H9 (cell line): Measurements from ENCODE around the gene XPA. TPM values are rescaled to one million over a fixed set of nuclear protein-coding genes. Genes with fewer than 3 reads are reported as not detected.

Experiments
- DNase-seq: peaks from one replicate; pipeline ENCODE4 v3.0.0-alpha.2; 2017
- H2AFZ ChIP-seq: one replicate; pipeline ENCODE4 v1.6.1; 2013; ENCODE audit warnings: mild to moderate bottlenecking, low read length, control low read depth, moderate library complexity
- H2AK5ac ChIP-seq: 2 replicates; pipeline ENCODE4 v1.6.1; 2013; ENCODE audit warnings: low read length, control low read depth, mixed read lengths; ENCODE audit not compliant: insufficient read length
- H2BK120ac ChIP-seq: one replicate; pipeline ENCODE4 v1.6.1; 2013; ENCODE audit warnings: low read depth, mild to moderate bottlenecking, low read length, control low read depth, inconsistent platforms; ENCODE audit not compliant: poor library complexity, severe bottlenecking
- H2BK12ac ChIP-seq: 2 replicates; pipeline ENCODE4 v1.6.1; 2013; ENCODE audit warnings: low read length, control low read depth, mixed read lengths, low read depth; ENCODE audit not compliant: insufficient read length
- H2BK15ac ChIP-seq: 2 replicates; pipeline ENCODE4 v1.6.1; 2013; ENCODE audit warnings: low read depth, low read length, control low read depth
- H2BK20ac ChIP-seq: one replicate; pipeline ENCODE4 v1.6.1; 2013; ENCODE audit warnings: low read depth, mild to moderate bottlenecking, low read length, control low read depth, inconsistent platforms; ENCODE audit not compliant: poor library complexity, severe bottlenecking
- H2BK5ac ChIP-seq: 2 replicates; pipeline ENCODE4 v1.6.1; 2013; ENCODE audit warnings: low read length, control low read depth, mixed read lengths; ENCODE audit not compliant: insufficient read length
- H3K14ac ChIP-seq: 2 replicates; pipeline ENCODE4 v1.6.1; 2013; ENCODE audit warnings: low read length, control low read depth; ENCODE audit not compliant: insufficient read depth
- H3K18ac ChIP-seq: 2 replicates; pipeline ENCODE4 v1.6.1; 2013; ENCODE audit warnings: low read depth, mild to moderate bottlenecking, mixed read lengths, low read length, control low read depth; ENCODE audit not compliant: insufficient read length
- H3K23ac ChIP-seq: 2 replicates; pipeline ENCODE4 v1.6.1; 2013; ENCODE audit warnings: low read length, control low read depth, mixed read lengths, low read depth; ENCODE audit not compliant: insufficient read length
- H3K23me2 ChIP-seq: 2 replicates; pipeline ENCODE4 v1.6.1; 2013; ENCODE audit warnings: low read depth, mild to moderate bottlenecking, mixed read lengths, low read length, control low read depth; ENCODE audit not compliant: insufficient read length, poor library complexity, severe bottlenecking
- H3K27ac ChIP-seq: 2 replicates; pipeline ENCODE4 v1.5.1; 2013; ENCODE audit warnings: low read length, control low read depth, mixed read lengths, low read depth; ENCODE audit not compliant: insufficient read length
- H3K27me3 ChIP-seq: 2 replicates; pipeline ENCODE4 v1.6.1; 2013; ENCODE audit warnings: low read length, control low read depth, inconsistent platforms; ENCODE audit not compliant: insufficient read depth
- H3K4ac ChIP-seq: 2 replicates; pipeline ENCODE4 v1.6.1; 2013; ENCODE audit warnings: low read depth, mild to moderate bottlenecking, control low read depth, inconsistent platforms, low read length, moderate library complexity
- H3K4me1 ChIP-seq: 2 replicates; pipeline ENCODE4 v1.6.1; 2013; ENCODE audit warnings: low read length, control low read depth, inconsistent platforms; ENCODE audit not compliant: insufficient read depth
- H3K4me2 ChIP-seq: 2 replicates; pipeline ENCODE4 v1.6.1; 2013; ENCODE audit warnings: low read length, control low read depth, mixed read lengths; ENCODE audit not compliant: insufficient read length, insufficient read depth
- H3K56ac ChIP-seq: 2 replicates; pipeline ENCODE4 v1.6.1; 2013; ENCODE audit warnings: low read depth, mild to moderate bottlenecking, mixed read lengths, low read length, control low read depth; ENCODE audit not compliant: insufficient read length
- H3K79me1 ChIP-seq: 2 replicates; pipeline ENCODE4 v1.6.1; 2013; ENCODE audit warnings: low read depth, mild to moderate bottlenecking, moderate library complexity, low read length, control low read depth, inconsistent platforms; ENCODE audit not compliant: insufficient read depth, poor library complexity, severe bottlenecking
- H3K79me2 ChIP-seq: 2 replicates; pipeline ENCODE4 v1.6.1; 2013; ENCODE audit warnings: low read length, control low read depth, inconsistent platforms; ENCODE audit not compliant: insufficient read depth
- H3K9ac ChIP-seq: 2 replicates; pipeline ENCODE4 v1.6.1; 2013; ENCODE audit warnings: low read length, control low read depth, mixed read lengths; ENCODE audit not compliant: insufficient read length; ENCODE audit errors: extremely low read depth
- H3K9me3 ChIP-seq: one replicate; pipeline ENCODE4 v1.6.1; 2013; ENCODE audit warnings: low read depth, low read length, inconsistent platforms; ENCODE audit not compliant: control insufficient read depth
- H3T11ph ChIP-seq: one replicate; pipeline ENCODE4 v1.6.1; 2013; ENCODE audit warnings: mild to moderate bottlenecking, low read length, control low read depth, inconsistent platforms
- H4K20me1 ChIP-seq: one replicate; pipeline ENCODE4 v1.6.1; 2013; ENCODE audit not compliant: control insufficient read depth, insufficient read length, insufficient read depth
- H4K5ac ChIP-seq: 2 replicates; pipeline ENCODE4 v1.6.1; 2013; ENCODE audit warnings: low read depth, mild to moderate bottlenecking, mixed read lengths, low read length, control low read depth; ENCODE audit not compliant: insufficient read length
- H4K8ac ChIP-seq: replicated peaks from 2 replicates; pipeline ENCODE4 v1.6.1; 2013; ENCODE audit warnings: low read length, control low read depth, mixed read lengths, low read depth; ENCODE audit not compliant: insufficient read length
- H4K91ac ChIP-seq: 2 replicates; pipeline ENCODE4 v1.6.1; 2013; ENCODE audit warnings: low read depth, mild to moderate bottlenecking, moderate library complexity, mixed read lengths, low read length, control low read depth; ENCODE audit not compliant: insufficient read length
- H3K27ac Mint-ChIP-seq, 3 experiments: 2 replicates in 2 of 3; 3 replicates in 1 of 3; pipeline ENCODE4 v1.8.0; 2020 to 2021; ENCODE audit warnings: mixed read lengths in 3 of 3, mild to moderate bottlenecking in 1 of 3, moderate library complexity in 1 of 3
- H3K27me3 Mint-ChIP-seq: 2 replicates; pipeline ENCODE4 v1.8.0; 2021; ENCODE audit warnings: low read depth, mild to moderate bottlenecking, moderate library complexity, mixed read lengths
- H3K36me3 Mint-ChIP-seq, 3 experiments: 2 replicates in 2 of 3; 3 replicates in 1 of 3; pipeline ENCODE4 v1.8.0; 2020 to 2021; ENCODE audit warnings: low read depth in 3 of 3, mixed read lengths in 3 of 3; ENCODE audit not compliant: insufficient read depth in 1 of 3
- H3K4me1 Mint-ChIP-seq, 2 experiments: 2 replicates each; pipeline ENCODE4 v1.8.0; 2020; ENCODE audit warnings: mixed read lengths in 2 of 2
- H3K4me3 Mint-ChIP-seq, 2 experiments: 2 replicates in 1 of 2; 3 replicates in 1 of 2; pipeline ENCODE4 v1.8.0; 2020 to 2021; ENCODE audit warnings: mild to moderate bottlenecking in 2 of 2, mixed read lengths in 2 of 2, moderate library complexity in 1 of 2
- H3K9me3 Mint-ChIP-seq, 2 experiments: 2 replicates in 1 of 2; 3 replicates in 1 of 2; pipeline ENCODE4 v1.8.0; 2020; ENCODE audit warnings: mild to moderate bottlenecking in 2 of 2, mixed read lengths in 2 of 2, moderate library complexity in 1 of 2
- CTCF ChIP-seq: fragments of 200-600 bp; sonication (generic); conservative IDR thresholded peaks from 3 replicates; pipeline ENCODE4 v1.8.0; 2021; ENCODE audit warnings: antibody characterized with exemption, mild to moderate bottlenecking
- WGBS: extraction: QIAGEN DNeasy Blood & Tissue Kit; methylation state at CpG from one replicate; pipeline ENCODE4 v1.1.7; 2013; ENCODE audit warnings: missing lambda C conversion rate, low lambda C conversion rate, mixed read lengths; ENCODE audit not compliant: insufficient read length; ENCODE audit errors: extremely low coverage; 5-methylcytosine and 5-hydroxymethylcytosine counted together
- total RNA-seq: library from RNA; stranded (reverse); gene quantifications from 2 replicates; pipeline ENCODE4 v1.2.1, GENCODE V29; 2021

Gene XPA
- total RNA-seq, 1 experiment from 2014 or later: 6.6 TPM

DNA sequence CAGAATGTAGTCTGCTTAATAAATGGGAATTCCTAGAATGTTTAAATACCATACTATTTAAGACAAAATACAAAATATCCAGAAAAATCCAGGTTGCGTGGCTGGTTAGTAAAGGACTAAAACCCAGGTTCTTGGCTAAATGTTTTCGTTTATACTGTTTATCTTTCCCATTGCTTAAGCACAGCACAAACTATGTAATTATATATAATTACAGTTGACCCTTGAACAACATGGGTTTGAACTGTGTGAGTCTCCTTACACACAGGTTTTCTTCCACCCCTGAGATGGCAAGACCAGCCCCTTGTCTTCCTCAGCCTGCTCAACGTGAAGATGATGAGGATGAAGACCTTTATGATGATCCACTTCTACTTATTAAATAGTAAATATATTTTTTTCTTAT lies 24.7 kb downstream of the XPA start:
- no peak overlapping the region for H3K27ac Mint-ChIP-seq

More for the DNA sequence above, 24.7 kb downstream of the XPA start:
- Histone ChIP-seq H2AFZ (no peak overlapping the region), H3T11ph (no peak overlapping the region), H3K4me2 (no peak overlapping the region), H3K27ac (no peak overlapping the region), H2BK20ac (no peak overlapping the region), H2AK5ac (no peak overlapping the region), H3K79me2 (no peaks in the 10 kb centered on the region), H2BK12ac (no peak overlapping the region), H3K14ac (no peak overlapping the region), H2BK5ac (no peak overlapping the region), H4K5ac (no peak overlapping the region), H3K9me3 (no peaks in the 10 kb centered on the region), H3K23ac (no peak overlapping the region), H4K8ac (no peak overlapping the region), H2BK15ac (no peak overlapping the region), H3K56ac (no peak overlapping the region), H3K27me3 (no peaks in the 10 kb centered on the region), H3K79me1 (no peaks in the 10 kb centered on the region), H4K20me1 (no peaks in the 10 kb centered on the region), H3K23me2 (no peaks in the 10 kb centered on the region), H3K4me1 (no peaks in the 10 kb centered on the region), H2BK120ac (no peak overlapping the region), H4K91ac (no peak overlapping the region), H3K4ac (no peak overlapping the region), H3K18ac (no peak overlapping the region), H3K9ac (no peak overlapping the region)
- H3K4me3 Mint-ChIP-seq: no peak overlapping the region
- TF ChIP-seq CTCF: no peak
- peaks cover 17 to 81% (median 62%) of the 10 kb centered on the region in 3 experiments; a peak in 6 of 7 replicates for H3K36me3 Mint-ChIP-seq
- H3K27me3 Mint-ChIP-seq: no peaks in the 10 kb centered on the region
- no CpG with 5 or more reads among the region's 3 CpGs for WGBS
- no peaks in the 10 kb centered on the region for H3K9me3 Mint-ChIP-seq
- no peaks in the 10 kb centered on the region for H3K4me1 Mint-ChIP-seq
- DNase-seq: no peak
